GM18508 (cell line): Measurements from ENCODE around the gene FAAP24.
"Not testable (repeated sequence)": the region's sequence is repeated elsewhere in the genome, so short reads cannot be mapped to it uniquely, and the experiment has no call there.

ENCODE experiments used
- ATAC-seq: cut with Tn5 transposase; IDR thresholded peaks from one replicate; pipeline ENCODE4 v1.9.1; 2021; ENCODE audit warnings: moderate number of reproducible peaks; ENCODE audit not compliant: insufficient read depth, unreplicated experiment

The FAAP24 gene, protein sequence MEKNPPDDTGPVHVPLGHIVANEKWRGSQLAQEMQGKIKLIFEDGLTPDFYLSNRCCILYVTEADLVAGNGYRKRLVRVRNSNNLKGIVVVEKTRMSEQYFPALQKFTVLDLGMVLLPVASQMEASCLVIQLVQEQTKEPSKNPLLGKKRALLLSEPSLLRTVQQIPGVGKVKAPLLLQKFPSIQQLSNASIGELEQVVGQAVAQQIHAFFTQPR

DNA sequence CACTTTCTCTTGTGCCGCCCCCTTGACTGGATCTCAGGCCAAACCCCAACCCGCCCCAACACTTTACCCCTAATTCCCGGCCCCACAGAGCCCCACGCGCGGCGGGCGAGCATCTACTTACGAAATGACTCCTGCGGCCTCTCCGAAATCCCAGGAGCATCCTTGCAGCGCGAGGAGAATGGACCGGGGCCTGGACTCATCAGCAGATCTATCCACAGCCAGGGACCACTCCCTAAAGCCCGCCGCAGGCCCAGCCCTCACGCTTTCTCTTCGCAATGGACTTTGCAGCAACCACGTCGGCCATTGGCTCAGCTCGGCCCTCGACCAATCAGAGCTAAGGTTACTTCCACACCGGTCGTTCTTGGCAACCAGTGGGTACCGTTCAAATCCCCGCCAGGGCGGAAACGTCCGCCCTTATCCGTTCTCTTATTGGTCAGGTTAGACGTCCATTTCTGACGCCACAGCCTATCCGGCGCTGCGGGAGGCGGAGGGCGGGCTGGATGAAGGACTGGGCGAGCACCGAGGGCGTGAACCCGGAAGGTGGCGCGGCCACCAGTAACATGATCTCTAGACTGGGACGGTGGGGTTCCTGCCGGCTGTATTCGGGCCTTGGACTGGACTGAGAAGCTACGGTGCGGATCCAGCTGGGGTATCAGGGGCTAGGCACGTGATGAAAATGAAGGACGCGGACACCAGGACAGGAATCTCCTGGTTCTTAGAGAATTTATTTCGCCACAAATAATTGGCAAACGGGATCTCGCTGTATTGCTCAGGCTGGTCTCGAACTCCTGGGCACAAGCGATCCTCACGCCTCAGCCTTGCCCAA is at the start of gene FAAP24, which contains the start of gene CEP89:
Gene FAAP24 (plus strand): TSS at position 528 of the 826 bp plus-strand sequence. CDS start 955 bp downstream, outside the sequence.
Gene CEP89 (minus strand): TSS at position 244 of the 826 bp plus-strand sequence. CDS start 84 bp downstream, at position 160.
- peak; percentile 91 for ATAC-seq

DNA sequence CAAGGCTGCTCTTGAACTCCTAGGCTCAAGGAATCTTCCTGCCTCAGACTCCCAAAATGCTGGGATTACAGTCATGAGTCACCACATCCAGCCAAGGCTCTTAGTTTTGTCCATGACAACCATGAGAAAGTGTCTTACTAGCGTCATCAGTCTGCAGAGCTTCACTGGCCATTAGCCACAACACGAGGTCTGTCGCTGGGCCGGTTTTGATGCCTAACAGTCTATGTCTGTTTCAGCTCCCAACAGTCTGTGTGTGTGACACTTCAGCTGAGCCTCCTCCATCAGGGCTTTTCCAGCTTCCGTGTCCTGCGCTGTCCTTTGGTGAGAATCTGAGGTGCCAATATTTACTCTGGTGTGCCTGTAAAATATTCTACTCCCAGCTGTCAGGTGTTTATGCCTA is 47.8 kb upstream of the FAAP24 start:
- ATAC-seq, result no peak

DNA sequence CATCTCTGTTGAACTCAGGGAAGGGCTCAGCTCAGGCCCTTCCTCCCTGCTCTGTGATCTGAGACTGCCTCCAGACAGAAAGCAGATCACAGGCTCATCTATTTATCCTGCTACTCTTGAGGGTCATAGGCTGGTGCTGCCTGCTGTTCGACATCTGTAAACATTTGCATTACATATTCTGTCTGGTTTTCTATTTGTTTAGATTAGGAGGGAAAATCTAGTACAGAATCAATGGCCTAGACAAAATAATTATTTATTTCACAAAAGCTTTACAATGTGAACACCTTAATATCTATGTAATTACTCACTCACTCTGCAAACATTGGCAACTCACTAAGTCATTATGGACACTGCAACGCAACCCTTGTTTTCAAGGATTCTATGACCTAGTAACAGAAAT is 43.2 kb upstream of the FAAP24 start:
- ATAC-seq, result no peak

DNA sequence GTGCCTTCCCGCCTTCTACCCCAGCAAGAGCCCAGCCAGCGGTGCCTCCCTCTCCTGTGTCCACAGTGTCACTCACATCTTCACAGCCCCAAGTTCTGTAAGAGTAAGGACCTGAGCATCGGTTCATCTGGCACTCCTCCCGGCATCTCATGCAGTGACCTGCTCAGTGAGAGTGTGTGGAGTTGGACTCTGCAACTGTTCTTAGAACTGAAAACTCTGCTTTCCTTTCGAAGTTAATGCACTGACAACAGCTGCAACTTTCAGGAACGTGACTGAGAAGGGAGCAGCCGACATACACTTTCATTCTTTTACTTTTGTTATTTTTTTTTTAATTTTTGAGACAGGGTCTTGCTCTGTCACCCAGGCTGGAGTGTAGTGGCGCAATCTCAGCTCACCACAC is 41.5 kb upstream of the FAAP24 start:
- ATAC-seq, result no peak

DNA sequence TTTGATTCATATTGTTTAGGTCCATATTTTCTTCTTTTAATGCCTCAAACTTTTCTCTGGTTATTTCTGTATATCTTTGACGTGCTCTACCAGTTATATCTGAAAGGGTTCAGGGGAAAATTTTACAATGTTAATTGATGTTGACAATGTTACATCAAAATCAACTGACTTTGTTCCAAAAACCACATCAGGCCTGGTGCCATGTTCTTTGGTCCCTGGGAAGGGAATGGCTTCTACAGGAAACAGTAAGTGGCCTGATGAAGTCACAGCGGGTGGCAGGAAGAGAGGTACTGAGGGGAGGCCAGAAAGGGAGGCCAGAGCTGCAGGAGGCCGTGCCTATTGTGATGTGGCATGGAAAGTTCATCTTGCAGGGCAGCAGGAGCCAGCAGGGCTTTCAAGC is 38.5 kb upstream of the FAAP24 start:
- no peak for ATAC-seq

DNA sequence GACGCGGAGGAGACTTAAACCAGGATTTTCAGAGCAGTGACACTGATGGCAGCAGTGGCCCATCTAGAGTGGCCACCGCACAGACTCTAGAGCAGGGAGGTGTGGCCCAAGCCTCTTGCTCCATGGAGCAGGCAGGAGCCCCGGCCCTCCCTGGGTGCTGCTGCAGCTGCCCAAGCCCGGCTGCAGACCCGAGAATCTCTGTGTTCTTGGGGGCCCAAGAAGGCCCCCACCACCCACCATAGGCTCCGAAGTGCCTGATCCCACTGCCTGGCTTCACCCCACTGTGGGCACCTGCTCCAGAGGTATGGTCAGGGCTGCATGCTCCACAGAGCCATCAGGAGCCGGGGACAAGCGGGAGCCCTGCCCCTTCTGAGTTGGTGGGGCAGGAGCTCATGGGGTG is 36.4 kb upstream of the FAAP24 start:
- no peak for ATAC-seq

DNA sequence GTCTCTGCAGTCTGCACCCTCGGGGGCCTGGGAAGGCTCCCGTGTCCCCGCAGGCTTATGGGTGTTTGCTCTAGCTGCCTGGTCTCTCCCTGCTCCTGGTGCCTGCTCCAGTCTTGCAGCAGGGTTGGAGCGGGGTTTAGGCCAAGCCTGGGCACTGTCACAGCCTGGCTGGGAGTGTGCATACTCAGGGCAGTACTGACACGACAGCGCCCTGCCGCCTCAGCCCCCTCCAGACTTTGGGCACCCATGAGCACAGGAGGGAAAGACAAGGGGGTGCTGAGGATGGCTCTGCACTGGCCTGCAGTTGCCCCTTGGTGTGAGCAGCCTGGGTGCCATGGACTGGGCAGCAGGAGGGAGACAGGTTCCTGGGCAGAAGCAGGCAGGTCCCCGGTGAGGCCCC is 36.0 kb upstream of the FAAP24 start:
- no peak for ATAC-seq

DNA sequence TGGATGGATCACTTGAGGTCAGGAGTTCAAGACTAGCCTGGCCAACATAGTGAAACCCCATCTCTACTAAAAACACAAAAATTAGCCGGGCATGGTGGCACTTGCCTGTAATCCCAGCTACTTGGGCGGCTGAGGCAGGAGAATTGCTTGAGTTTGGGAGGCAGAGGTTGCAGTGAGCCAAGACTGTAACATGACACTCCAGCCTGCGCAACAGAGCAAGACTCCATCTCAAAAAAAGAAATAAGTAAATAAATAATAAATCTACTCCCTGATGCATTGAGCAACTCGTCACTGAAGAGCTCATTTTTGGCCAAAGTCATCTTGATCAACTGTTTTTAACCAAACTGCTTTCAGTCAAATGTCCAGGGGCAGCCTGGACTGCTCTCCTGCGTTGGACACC is 30.8 kb upstream of the FAAP24 start:
- not testable (repeated sequence) for ATAC-seq

DNA sequence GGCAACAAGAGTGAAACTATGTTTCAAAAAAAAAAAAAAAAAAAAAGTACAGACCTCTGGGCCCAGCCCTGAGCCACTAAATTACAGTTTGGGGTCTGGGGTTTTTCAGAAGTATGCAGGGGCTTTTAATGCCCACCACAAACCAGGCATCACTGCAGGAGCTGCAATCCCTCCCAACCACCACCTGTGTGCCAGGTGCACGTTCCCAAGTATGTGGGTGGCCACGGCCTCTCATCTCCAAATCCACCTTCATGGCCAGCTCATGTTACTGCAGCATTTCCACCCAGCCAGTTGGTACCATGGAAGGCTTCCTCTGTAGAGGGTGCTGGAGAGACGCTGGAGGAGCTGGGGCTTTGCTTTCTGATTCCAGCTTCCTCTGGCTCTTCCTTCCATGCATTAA is 26.8 kb upstream of the FAAP24 start:
- no peak for ATAC-seq

DNA sequence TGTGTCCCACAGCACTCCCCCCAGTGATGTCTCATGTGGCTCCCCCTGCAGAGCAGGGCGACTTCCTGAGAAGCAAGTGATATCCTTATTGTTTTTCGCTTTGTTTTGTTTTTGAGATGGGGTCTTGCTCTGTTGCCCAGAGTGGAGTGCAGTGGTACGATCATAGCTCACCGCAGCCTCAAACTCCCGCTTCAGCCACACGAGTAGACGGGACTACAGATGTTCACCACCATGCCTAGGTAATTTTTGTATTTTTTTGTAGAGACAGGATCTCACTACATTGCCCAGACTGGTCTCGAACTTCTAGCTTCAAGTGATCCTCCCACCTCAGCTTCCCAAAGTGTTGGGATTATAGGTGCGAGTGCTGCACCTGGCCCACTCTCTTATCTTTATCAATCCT is 5.3 kb upstream of the FAAP24 start:
- no peak for ATAC-seq

DNA sequence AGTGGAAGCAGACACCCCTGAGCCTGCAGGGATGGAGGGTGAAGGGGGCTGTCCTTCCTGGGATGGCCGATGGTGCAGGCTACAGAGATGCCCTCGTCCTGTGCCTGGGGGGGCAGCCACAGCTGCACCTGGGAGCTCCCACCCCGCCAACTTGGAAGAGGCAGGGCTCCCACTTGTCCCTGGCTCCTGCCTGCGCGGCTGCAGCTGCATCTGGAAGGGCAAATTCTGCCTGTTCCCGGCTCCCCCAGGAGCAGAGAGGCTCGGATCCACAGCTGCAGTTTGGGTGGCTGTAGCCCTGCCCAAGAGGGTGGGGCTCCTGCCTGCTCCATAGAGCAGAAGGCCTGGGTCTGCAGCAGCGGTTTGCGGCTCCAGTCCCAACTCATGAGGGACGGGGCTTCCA is 2.5 kb upstream of the FAAP24 start:
- ATAC-seq, result no peak

DNA sequence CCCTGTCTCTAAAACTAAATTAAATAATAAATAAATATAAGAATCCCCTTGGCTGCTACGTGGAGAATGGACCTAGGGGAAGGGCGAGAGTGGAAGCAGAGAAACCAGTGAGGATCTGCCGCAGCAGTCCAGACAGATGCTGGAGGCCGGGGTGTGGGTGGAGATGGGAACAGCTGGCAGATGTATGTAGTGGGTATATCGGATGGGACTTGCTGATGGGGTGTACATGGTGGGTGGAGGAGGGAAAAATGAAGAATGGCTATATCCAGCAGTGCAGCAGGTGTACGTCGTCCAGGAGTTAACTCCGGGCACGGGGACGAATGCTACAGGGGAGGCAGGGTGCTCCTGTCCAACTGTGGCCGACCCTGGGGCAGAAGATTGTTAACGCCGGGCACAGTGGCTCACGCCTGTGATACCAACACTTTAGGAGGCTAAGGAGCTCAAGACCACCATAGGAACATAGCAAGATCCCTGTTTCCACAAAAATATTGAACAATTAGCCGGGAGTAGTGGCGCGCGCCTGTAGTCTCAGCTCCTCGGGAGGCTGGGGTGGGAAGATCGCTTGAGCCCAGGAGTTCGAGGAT is 938 bp upstream of the FAAP24 start:
- no peak for ATAC-seq

DNA sequence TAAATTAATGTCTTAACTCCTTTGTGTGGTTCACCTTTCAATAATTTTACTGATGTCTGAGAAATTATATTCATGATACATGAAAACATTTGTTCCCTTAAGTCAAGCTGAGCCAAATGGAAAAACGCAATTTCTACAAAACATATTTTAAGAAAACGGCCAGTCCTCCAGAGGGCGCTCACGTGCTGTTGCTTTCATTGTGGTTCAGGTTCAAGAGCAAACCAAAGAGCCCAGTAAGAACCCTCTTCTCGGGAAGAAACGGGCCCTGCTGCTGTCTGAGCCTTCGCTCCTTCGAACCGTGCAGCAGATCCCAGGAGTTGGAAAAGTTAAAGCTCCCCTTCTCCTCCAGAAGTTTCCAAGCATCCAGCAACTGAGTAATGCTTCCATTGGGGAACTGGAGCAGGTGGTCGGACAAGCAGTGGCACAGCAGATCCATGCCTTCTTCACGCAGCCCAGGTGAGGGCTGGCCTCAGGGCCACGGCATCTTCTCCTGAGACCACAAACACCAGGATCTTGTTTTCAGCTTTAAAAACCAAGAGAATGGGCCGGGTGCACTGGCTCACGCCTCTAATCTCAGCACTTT is 4.3 kb downstream of the FAAP24 start:
- no peak for ATAC-seq

DNA sequence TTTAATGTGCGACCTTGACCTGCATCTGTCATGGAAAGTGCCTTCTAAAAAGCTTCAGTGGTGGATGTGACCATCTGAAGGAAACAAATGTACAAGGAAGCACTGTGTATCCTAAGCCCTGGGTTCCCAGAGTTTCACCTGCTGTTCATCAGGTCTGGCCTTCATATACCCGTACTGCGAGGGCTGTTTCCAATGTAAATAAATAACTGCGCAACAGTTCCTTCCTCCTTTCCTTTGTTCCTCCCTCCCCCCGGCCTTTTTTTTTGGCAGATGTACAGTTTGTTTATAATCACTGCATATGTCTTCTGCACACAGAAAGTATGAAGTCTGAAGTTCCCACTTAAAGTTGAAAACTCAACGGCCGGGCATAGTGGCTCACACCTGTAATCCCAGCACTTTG is 5.2 kb downstream of the FAAP24 start:
- no peak for ATAC-seq

DNA sequence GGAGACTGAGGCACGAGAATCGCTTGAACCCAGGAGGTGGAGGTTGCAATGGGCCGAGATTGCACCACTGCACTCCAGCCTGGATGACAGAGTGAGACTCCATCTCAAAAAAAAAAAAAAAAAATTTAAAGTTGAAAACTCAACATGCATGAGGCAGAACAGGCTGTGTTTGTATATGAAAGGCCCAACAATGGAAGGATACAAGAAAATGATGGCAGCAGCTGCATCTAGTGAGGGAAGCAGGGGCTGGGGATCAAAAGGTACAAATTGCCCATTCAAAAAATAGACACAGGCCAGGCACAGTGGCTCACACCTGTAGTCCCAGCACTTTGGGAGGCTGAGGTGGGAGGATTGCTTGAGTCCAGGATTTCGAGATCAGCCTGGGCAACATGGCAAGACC is 5.8 kb downstream of the FAAP24 start:
- ATAC-seq, result not testable (repeated sequence)

DNA sequence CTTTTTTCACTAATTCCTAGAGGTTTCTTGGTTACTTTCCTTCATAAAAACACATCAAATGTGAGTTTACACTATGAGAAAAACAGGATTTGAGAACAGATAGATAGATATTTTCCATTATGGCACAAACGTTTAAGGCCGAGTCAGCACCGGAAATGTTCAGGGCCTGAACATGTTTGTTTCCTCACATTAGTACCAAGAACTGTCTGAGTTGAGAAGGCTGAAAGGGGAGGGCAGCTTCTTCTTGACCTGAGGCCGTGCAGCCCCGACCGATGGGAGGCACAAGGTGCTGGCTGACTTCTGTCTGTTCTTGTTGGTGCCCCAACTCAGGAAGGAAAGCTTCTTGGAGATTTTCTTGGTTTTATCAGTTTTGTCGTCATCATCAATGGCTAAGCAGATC is 7.8 kb downstream of the FAAP24 start:
- ATAC-seq, result not testable (repeated sequence)

DNA sequence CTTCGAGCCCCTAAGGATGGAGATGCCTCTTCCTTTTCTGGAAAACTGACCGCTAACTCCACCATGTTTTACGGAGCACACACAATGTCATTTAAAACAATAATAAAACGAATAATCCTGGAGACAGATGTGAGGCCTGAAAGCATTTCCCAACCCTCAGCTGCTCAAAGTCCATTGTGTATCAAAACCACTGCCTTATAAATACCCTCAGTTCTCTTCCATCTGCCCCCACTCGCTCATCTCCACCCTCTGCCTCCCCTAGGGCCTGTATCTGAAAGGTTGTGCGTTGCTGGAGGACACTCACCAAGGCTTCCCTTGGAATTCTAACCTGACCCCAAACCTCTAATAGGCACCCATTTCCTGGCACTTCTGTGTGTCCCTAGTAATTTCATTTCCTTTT is 10.4 kb downstream of the FAAP24 start:
- ATAC-seq, result not testable (repeated sequence)

DNA sequence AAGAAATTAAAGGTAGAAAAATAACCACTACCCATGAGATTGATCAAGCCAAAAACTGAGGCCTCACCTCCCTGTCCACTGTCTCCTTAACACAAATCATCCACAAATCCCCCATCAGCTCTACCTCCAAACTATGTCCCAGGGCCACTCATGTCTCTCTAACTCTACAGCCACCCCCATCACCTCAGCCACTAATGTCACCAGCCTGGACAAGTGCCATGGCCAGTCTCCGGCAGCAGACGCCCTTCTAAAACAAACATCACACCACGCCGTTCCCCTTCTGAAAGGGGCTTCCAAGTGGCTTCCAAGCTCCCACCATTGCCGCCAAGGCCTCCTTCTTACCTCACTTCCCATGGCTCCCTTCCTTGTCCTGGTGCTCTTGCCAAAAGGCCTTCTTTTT is 16.2 kb downstream of the FAAP24 start:
- ATAC-seq, result not testable (repeated sequence)

DNA sequence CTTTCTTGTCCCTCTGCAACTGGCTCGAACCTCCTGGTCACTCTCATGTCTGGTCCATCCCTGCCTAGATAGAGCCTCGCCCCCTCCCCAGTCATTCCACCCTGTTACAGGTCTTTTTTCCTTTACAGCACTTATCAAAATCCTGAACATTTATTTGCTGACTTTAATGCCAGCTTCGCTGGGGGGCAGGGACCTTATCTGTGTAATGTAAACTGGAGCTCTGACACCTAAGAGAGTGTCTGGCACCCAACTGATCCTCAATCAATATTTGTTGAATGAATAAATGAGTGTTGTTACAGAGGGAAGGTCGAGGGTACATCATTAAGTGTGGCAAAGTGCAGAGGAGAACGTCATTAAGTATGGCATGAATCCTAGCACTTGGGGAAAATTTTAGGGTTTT is 16.7 kb downstream of the FAAP24 start:
- no peak for ATAC-seq

DNA sequence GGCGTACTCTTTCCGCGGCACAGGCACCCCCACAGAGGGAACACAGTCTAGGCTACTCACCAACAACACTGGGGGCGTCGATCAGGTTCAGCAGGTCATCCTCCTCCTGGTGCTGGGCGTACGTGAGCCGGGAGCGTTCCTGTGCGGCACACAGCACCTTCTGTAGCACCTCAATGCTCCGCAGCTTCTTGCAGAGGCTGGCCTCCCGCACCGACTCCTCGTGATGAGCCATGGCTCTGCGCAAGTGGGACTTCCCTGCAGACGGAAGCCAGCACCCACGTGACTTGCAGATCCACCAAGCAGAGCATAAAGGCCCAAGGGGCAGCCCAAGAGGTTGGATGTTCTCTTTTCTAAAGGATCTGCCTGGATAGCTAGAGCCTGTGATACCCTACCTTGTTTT is 23.9 kb downstream of the FAAP24 start:
- ATAC-seq, result not testable (repeated sequence)

DNA sequence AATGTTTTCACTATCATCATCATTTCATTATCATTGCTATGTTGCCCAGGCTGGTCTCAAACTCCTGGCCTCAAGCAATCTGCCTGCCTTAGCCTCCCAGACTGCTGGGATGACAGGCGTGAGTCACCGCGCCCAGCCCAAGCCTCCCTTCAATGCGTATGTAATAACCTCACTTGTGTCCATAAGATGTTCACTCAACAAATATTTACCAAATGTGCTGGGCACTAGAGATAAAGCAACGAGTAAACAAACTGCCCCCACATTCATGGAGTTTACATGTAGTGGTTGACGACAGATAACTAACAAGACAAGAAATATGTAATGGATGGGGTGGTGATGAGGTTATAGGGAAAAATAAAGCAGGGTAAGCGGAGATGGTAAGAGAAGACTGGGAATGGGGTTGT is 25.0 kb downstream of the FAAP24 start:
- not testable (repeated sequence) for ATAC-seq
